ENCODE data around the gene CTXN1.

GRCh38 chr19:7922836-7923195 lies 3.1 kb downstream of the CTXN1 start:
- no peak for TF ChIP-seq GATA2 (IDR thresholded peaks at IDR 0.05; ENCODE audit: low read depth, low read length)
- TF ChIP-seq GATA3 (IDR thresholded peaks at IDR 0.05; ENCODE audit: low read depth, low read length), result no peak
